HG03432 (cell line): ENCODE results near the gene NSMF.
"Not testable (repeated sequence)": the region's sequence is repeated elsewhere in the genome, so short reads cannot be mapped to it uniquely, and the experiment has no call there.

Experiments used
- ATAC-seq: cut with Tn5 transposase; IDR thresholded peaks from one replicate; pipeline ENCODE4 v1.9.1; 2021; ENCODE audit warnings: mild to moderate bottlenecking, moderate library complexity; ENCODE audit not compliant: unreplicated experiment

NSMF gene

DNA sequence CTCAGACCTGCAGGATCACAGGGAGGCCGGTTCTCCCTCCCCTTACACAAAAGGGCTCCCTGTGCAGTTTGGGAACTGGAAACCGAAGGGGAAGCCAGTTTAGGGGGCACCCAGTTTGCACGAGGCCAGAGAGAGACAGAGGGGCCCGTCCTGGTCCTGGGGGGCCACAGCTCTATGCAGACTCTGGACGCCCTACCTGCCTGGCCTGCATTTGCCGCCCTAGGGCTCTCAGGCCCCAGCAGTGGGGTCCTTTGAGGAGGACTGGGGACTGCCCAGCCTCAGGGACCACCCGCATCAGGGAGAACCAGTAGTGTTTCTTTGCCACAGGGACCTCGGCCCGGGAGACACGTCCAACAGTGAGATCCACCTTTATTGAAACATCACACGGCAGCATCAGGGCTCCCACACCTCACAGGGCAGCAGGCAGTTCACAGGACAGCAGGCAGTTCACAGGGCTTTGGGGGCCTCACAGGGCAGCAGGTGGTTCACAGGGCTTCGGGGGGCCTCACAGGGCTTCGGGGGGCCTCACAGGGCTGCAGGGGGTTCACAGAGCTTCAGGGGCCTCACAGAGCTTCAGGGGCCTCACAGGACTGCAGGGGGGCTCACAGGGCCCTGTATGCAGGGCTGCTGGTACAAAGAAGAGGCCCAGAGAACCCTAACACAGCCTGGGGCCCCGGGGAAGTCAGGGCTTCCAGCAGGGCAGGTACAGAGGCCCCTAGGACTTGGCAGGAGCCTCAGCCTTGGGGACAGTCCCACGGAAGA is 648 bp upstream of the NSMF start:
- no peak for ATAC-seq

DNA sequence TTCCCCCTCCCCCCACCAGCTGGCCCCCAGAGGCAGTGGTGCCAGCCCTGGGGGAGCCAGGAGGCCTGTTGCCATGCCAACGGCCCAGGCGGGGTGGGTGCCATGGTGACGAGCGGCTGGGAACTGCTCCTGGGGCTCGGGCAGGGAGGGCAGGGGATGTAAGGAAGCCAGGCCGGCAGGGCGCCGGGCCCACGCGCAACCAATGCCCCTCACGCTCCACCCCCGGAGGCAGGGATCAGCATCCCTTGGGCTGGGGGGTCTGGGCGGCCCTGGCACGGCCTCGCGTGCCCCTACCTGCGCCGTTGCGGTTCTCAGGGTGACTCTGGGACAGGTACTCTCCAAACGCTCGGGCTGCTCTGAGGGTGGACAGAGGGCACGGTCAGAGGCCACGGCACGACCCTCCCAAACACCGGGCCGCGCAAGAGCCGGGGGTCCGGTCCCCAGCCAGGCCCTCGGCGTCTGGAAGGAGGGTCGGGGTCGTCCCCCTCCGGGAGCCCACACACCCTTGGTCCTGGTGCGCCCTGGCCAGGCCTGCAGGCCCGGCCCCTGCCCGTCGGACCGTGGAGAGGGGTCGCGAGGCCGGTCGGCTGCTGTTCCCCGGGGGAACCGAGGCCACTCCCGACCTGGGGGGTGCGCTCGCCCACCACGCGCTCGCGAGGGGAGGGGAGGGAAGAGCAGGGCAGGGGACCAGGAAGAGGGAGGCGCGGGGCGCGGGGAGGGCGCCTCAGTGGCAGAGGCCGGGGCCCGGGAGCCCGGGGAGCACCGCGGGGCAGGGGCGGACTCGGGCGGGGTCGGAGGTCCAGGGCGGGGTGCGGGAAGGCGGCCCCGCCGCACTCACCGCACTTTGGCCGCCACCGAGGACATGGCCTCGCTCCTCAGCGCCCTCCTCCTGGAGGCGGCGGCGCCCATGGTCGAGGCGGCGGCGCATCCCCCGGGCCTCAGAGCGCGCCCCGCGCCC is 661 bp downstream of the NSMF start:
- peak; percentile 18 for ATAC-seq

GRCh38 chr9:137457406-137458193 is 1.5 kb downstream of the NSMF start:
- ATAC-seq, result no peak

- no peak for ATAC-seq
Observed at GRCh38 chr9:137456864-137457405, 2.2 kb downstream of the NSMF start.

DNA sequence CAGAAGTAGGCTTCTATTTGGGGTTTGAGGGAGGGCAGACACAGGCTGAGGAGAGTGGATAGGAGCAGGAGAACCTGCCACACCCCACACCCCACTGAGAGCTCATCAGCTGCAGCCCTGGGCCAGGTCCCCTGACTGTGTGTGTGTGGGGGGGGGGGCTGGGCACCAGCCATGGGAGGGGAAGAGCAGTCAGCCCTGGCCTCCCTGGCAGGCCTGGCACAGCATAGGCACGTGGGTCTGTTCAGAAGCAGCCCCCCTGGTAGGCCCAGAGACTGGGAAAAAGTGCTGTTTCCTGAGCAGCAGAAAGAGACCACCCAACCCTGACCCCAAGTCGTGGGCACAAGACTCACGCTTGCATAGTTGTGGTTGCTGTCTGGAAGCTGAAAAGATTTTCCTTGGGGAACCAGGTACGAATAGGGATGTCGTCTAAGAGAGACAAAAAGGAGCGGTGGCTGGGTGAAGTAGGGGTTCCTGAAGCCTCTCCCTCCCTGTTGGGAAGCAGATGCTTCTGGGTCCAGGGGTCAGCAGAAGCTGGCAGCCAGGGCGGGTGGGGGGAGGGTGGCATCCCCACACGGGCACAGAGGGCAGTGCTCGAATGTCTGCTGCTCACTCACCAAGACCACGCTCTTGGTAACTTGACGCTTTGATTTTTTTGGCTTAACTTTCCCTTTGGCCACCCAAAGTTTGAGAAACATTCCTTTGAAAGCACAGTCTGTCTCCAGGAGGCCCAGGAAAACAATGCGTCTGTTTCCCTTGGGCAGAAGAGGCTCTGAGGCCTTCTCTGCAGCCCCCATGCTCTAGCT is 2.9 kb downstream of the NSMF start:
- no peak for ATAC-seq

DNA sequence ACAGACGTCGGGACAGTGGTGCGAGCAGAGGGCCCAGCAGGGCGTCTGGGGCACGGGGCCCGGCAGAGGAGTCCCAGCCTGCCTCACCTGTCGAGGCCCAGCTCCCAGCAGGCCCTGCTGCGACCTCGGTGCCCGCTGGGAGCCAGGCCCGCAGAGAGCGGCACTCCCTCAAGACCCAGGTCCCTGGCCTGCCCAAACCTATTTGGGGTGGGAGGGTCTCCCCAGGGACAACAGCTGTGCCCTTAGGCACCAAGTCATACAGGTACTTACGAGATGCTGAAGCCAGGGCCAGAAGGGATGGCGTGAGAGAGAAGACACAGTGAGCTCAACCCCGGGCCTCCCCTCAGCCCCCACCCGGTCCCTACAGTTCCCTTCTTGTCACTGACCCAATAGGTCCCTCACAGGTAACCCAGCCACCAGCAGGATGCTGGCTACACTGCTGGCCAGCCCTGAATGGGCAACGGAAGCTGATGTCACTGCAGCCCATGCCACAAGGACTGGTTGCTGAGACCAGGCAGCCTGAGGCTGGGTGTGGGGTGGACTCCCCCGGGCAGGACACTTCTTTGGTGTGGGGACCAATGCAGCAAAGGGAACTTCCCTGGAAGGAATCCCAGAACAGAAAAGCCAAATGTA is 3.7 kb downstream of the NSMF start:
- ATAC-seq, result no peak

- no peak for ATAC-seq
Observed at GRCh38 chr9:137454597-137455358, 4.4 kb downstream of the NSMF start.

DNA sequence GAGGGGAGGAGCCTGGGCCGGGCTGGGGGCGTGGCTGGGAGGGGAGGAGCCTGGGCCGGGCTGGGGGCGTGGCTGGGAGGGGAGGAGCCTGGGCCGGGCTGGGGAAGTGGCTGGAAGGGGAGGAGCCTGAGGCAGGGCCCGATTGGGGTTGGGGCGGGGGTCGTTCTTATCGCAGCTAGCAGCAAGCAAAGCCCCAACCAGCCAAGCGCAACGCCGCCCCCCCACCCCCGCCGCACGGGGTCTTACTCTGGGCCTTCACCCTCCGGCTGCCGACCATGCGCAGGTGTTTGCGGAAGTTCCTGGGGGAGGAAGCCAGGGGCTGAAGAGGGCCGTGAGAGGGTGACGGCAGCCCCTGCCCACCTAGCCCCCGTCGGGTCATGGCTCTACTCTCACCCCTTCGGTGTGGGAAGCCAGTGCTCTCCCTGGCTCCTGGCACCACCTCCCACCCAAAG is 5.0 kb downstream of the NSMF start:
- ATAC-seq, result no peak

GRCh38 chr9:137453643-137454081 is 5.5 kb downstream of the NSMF start:
- ATAC-seq, result peak; percentile 31

- ATAC-seq, result no peak
Observed at GRCh38 chr9:137452761-137453642, 6.1 kb downstream of the NSMF start.

- no peak for ATAC-seq
Observed at GRCh38 chr9:137452006-137452760, 7.0 kb downstream of the NSMF start.

DNA sequence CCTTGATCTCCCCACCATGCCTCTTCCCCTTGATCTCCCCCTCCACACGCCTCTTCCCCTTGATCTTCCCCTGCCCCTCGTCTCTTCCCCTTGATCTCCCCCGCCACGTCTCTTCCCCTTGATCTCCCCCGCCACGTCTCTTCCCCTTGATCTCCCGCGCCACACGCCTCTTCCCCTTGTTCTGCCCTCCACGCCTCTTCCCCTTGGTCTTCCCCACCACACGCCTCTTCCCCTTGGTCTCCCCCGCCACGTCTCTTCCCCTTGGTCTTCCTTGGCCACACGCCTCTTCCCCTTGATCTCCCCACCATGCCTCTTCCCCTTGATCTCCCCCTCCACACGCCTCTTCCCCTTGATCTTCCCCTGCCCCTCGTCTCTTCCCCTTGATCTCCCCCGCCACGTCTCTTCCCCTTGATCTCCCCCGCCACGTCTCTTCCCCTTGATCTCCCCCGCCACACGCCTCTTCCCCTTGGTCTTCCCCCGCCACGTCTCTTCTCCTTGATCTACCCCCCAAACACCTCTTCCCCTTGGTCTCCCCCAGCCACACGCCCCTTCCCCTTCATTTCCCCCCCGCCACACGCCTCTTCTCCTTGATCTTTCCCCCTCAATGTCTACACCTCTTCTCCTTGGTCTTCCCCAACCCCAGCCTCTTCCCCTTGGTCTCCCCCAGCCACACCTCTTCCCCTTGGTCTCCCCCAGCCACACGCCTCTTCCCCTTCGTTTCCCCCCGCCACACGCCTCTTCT is 7.7 kb downstream of the NSMF start:
- ATAC-seq, result not testable (repeated sequence)

- not testable (repeated sequence) for ATAC-seq
Observed at GRCh38 chr9:137450539-137451222, 8.5 kb downstream of the NSMF start.

DNA sequence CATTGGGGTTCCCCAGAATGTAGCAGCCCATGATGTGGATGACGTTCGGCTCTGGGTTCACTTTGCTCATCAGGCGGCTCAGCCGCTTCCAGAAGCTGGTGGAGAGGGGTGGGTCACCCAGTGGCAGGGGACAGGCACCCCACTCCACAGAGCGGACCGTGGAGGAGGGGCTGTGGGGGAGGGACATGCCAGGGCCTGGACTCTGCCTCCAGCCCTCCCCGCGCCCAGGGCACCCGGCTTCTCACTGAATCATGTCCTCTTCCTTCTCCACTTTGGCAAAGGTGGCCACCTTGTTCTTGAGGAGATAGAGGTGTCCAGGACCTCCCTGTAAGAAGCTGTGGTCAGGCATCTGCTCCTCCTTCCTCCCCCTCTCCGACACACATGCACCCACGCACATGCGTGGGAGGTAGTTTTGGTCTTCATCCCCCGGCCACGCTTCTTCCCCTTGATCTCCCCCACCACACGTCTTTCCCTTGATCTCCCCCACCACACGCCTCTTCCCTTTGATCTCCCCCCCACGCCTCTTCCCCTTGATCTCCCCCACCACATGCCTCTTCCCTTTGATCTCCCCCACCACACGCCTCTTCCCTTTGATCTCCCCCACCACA is 9.1 kb downstream of the NSMF start:
- no peak for ATAC-seq
